Astrocyte (in vitro differentiated cells and primary cell): ENCODE data around the gene KRT7.

ENCODE experiments used
- EZH2 ChIP-seq: IDR thresholded peaks from 2 replicates; pipeline ENCODE4 v1.6.1; 2012; ENCODE audit warnings: mild to moderate bottlenecking, low read length, inconsistent platforms; ENCODE audit not compliant: insufficient read depth
- TF ChIP-seq, protein P1 (sequence below): IDR thresholded peaks from 2 replicates; pipeline ENCODE4 v1.5.1; 2011; ENCODE audit warnings: low read depth, mild to moderate bottlenecking, inconsistent platforms, low read length, moderate library complexity; ENCODE audit not compliant: insufficient read depth

DNA sequence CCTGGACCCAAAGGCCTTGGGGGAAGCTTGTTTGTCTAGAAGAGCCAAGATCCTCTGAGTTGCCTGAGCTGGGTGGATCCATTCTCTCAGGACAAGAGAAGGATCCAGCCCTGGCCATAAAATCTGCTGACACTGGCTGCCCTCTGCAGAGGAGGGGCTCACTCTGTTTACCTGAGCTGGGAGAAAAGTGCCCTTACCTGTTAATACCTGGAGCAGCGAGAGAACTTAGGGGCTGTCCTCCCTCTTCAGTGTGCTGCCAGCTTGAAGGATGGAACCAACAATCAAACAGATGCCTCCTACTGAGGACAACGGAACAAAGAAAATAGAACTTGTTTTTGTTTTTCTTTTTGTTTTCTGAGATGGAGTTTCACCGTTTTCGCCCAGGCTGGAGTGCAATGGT is 7.3 kb upstream of the KRT7 start:
- TF ChIP-seq, protein P1, sequence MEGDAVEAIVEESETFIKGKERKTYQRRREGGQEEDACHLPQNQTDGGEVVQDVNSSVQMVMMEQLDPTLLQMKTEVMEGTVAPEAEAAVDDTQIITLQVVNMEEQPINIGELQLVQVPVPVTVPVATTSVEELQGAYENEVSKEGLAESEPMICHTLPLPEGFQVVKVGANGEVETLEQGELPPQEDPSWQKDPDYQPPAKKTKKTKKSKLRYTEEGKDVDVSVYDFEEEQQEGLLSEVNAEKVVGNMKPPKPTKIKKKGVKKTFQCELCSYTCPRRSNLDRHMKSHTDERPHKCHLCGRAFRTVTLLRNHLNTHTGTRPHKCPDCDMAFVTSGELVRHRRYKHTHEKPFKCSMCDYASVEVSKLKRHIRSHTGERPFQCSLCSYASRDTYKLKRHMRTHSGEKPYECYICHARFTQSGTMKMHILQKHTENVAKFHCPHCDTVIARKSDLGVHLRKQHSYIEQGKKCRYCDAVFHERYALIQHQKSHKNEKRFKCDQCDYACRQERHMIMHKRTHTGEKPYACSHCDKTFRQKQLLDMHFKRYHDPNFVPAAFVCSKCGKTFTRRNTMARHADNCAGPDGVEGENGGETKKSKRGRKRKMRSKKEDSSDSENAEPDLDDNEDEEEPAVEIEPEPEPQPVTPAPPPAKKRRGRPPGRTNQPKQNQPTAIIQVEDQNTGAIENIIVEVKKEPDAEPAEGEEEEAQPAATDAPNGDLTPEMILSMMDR = no peak
- TF ChIP-seq EZH2 = no peak
